ENCODE measurements around the gene MED12L.

The MED12L gene

DNA sequence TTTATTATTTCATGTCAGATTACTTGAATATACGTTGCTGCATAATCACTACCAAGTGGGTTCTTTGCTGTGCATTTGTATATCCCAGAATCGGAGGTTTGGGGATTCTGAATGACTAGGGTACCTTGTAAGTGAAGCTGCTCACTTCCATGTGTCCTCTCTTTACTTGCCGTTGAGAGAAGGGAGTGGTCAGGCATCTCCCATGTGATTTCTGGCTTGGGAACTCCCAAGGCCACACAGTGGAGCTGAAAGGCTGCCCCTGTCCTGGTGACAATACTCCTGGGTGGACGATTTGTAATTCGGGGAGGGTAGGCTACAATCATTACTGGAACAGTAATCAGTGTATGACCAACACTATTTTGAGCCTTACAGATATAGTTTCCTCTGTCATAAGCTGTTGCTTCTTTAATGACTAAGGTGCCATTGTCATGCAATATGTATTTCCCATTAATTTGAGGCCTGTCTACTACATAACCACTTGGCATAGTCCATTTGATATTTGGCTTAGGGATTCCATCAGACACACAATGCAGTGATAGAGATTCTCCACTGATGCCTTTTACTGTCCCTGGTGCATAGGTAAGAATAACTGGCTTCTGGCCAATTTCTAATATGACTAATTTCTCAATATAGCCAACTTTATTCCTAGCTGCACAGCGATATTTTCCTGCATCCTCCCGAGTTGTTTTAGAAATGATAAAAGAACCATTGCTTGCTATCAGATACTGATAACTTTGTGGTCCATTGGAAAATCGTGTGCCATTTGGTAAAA lies 351.4 kb downstream of the MED12L start:
- ATAC-seq = no peak
- no peak for TF ChIP-seq ZC3H10 (CRISPR knock-in tag; IDR thresholded peaks at IDR 0.05)
- TF ChIP-seq, protein P1, sequence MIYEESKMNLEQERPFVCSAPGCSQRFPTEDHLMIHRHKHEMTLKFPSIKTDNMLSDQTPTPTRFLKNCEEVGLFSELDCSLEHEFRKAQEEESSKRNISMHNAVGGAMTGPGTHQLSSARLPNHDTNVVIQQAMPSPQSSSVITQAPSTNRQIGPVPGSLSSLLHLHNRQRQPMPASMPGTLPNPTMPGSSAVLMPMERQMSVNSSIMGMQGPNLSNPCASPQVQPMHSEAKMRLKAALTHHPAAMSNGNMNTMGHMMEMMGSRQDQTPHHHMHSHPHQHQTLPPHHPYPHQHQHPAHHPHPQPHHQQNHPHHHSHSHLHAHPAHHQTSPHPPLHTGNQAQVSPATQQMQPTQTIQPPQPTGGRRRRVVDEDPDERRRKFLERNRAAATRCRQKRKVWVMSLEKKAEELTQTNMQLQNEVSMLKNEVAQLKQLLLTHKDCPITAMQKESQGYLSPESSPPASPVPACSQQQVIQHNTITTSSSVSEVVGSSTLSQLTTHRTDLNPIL (CRISPR knock-in tag; IDR thresholded peaks at IDR 0.05; ENCODE audit: low read depth) = no peak
- TF ChIP-seq, protein P2, sequence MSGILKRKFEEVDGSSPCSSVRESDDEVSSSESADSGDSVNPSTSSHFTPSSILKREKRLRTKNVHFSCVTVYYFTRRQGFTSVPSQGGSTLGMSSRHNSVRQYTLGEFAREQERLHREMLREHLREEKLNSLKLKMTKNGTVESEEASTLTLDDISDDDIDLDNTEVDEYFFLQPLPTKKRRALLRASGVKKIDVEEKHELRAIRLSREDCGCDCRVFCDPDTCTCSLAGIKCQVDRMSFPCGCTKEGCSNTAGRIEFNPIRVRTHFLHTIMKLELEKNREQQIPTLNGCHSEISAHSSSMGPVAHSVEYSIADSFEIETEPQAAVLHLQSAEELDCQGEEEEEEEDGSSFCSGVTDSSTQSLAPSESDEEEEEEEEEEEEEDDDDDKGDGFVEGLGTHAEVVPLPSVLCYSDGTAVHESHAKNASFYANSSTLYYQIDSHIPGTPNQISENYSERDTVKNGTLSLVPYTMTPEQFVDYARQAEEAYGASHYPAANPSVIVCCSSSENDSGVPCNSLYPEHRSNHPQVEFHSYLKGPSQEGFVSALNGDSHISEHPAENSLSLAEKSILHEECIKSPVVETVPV (CRISPR knock-in tag; IDR thresholded peaks at IDR 0.05) = no peak
- TF ChIP-seq, protein P3, sequence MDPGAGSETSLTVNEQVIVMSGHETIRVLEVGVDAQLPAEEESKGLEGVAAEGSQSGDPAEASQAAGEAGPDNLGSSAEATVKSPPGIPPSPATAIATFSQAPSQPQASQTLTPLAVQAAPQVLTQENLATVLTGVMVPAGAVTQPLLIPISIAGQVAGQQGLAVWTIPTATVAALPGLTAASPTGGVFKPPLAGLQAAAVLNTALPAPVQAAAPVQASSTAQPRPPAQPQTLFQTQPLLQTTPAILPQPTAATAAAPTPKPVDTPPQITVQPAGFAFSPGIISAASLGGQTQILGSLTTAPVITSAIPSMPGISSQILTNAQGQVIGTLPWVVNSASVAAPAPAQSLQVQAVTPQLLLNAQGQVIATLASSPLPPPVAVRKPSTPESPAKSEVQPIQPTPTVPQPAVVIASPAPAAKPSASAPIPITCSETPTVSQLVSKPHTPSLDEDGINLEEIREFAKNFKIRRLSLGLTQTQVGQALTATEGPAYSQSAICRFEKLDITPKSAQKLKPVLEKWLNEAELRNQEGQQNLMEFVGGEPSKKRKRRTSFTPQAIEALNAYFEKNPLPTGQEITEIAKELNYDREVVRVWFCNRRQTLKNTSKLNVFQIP (CRISPR knock-in tag; IDR thresholded peaks at IDR 0.05; ENCODE audit: borderline replicate concordance, low read depth) = no peak
- no peak for TF ChIP-seq TOX (CRISPR knock-in tag; IDR thresholded peaks at IDR 0.05; ENCODE audit: borderline replicate concordance)
- no peak for TF ChIP-seq RARB (CRISPR knock-in tag; IDR thresholded peaks at IDR 0.05)
- no peak for TF ChIP-seq ISL1 (CRISPR knock-in tag; IDR thresholded peaks at IDR 0.05)
- TF ChIP-seq ZNF70 (CRISPR knock-in tag; IDR thresholded peaks at IDR 0.05) = no peak
- no peak for TF ChIP-seq TCF4 (CRISPR knock-in tag; IDR thresholded peaks at IDR 0.05; ENCODE audit: borderline replicate concordance)
- TF ChIP-seq PPARA (CRISPR knock-in tag; IDR thresholded peaks at IDR 0.05; ENCODE audit: borderline replicate concordance) = no peak
- TF ChIP-seq ZNF8 (CRISPR knock-in tag; IDR thresholded peaks at IDR 0.05) = no peak
- TF ChIP-seq ZFP3 (CRISPR knock-in tag; IDR thresholded peaks at IDR 0.05) = no peak
- TF ChIP-seq OSR1 (CRISPR knock-in tag; IDR thresholded peaks at IDR 0.05) = no peak
- TF ChIP-seq SNAI2 (CRISPR knock-in tag; IDR thresholded peaks at IDR 0.05) = no peak
- TF ChIP-seq ESRRG (CRISPR knock-in tag; IDR thresholded peaks at IDR 0.05) = no peak
- TF ChIP-seq, protein P4, sequence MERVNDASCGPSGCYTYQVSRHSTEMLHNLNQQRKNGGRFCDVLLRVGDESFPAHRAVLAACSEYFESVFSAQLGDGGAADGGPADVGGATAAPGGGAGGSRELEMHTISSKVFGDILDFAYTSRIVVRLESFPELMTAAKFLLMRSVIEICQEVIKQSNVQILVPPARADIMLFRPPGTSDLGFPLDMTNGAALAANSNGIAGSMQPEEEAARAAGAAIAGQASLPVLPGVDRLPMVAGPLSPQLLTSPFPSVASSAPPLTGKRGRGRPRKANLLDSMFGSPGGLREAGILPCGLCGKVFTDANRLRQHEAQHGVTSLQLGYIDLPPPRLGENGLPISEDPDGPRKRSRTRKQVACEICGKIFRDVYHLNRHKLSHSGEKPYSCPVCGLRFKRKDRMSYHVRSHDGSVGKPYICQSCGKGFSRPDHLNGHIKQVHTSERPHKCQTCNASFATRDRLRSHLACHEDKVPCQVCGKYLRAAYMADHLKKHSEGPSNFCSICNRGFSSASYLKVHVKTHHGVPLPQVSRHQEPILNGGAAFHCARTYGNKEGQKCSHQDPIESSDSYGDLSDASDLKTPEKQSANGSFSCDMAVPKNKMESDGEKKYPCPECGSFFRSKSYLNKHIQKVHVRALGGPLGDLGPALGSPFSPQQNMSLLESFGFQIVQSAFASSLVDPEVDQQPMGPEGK (CRISPR knock-in tag; IDR thresholded peaks at IDR 0.05; ENCODE audit: borderline replicate concordance) = no peak
- TF ChIP-seq GLIS3 (CRISPR knock-in tag; IDR thresholded peaks at IDR 0.05) = no peak
- TF ChIP-seq ZNF565 (CRISPR knock-in tag; conservative IDR thresholded peaks at IDR 0.05; ENCODE audit: low read depth) = no peak
- TF ChIP-seq BACH2 (CRISPR knock-in tag; IDR thresholded peaks at IDR 0.05; ENCODE audit: borderline replicate concordance) = no peak

DNA sequence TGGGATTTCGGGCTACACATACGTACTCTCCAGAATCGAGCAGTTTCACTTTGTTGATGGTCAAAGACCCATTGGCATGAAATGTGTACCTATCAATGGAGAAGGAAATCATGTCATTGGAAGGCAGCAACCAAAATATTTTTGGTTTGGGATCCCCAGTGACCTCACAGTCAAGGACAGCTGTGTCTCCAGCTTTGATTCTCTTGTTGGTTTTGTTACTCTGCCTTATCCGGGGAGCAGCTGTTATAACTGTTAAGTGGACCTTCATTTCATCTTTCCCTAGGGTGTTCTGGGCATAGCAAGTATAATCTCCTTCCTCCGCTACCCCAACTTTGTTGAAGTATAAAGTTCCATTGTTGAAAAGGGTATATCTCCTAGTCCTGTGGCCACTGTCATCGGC lies 352.4 kb downstream of the MED12L start:
- TF ChIP-seq, protein P3 (CRISPR knock-in tag; IDR thresholded peaks at IDR 0.05; ENCODE audit: borderline replicate concordance, low read depth) = no peak
- TF ChIP-seq BACH2 (CRISPR knock-in tag; IDR thresholded peaks at IDR 0.05; ENCODE audit: borderline replicate concordance) (no peak), ZFP3 (CRISPR knock-in tag; IDR thresholded peaks at IDR 0.05) (no peak), ZNF8 (CRISPR knock-in tag; IDR thresholded peaks at IDR 0.05) (no peak), SNAI2 (CRISPR knock-in tag; IDR thresholded peaks at IDR 0.05) (no peak), ESRRG (CRISPR knock-in tag; IDR thresholded peaks at IDR 0.05) (no peak), TCF4 (CRISPR knock-in tag; IDR thresholded peaks at IDR 0.05; ENCODE audit: borderline replicate concordance) (no peak), OSR1 (CRISPR knock-in tag; IDR thresholded peaks at IDR 0.05) (no peak), ZNF565 (CRISPR knock-in tag; conservative IDR thresholded peaks at IDR 0.05; ENCODE audit: low read depth) (no peak), ZFP30 (CRISPR knock-in tag; IDR thresholded peaks at IDR 0.05) (no peak), CSDC2 (CRISPR knock-in tag; IDR thresholded peaks at IDR 0.05) (no peak), GLIS3 (CRISPR knock-in tag; IDR thresholded peaks at IDR 0.05) (no peak), ARNTL (CRISPR knock-in tag; IDR thresholded peaks at IDR 0.05; ENCODE audit: borderline replicate concordance, low read depth) (no peak), ISL1 (CRISPR knock-in tag; IDR thresholded peaks at IDR 0.05) (no peak), RARB (CRISPR knock-in tag; IDR thresholded peaks at IDR 0.05) (no peak), PPARA (CRISPR knock-in tag; IDR thresholded peaks at IDR 0.05; ENCODE audit: borderline replicate concordance) (no peak)
- TF ChIP-seq, protein P5, sequence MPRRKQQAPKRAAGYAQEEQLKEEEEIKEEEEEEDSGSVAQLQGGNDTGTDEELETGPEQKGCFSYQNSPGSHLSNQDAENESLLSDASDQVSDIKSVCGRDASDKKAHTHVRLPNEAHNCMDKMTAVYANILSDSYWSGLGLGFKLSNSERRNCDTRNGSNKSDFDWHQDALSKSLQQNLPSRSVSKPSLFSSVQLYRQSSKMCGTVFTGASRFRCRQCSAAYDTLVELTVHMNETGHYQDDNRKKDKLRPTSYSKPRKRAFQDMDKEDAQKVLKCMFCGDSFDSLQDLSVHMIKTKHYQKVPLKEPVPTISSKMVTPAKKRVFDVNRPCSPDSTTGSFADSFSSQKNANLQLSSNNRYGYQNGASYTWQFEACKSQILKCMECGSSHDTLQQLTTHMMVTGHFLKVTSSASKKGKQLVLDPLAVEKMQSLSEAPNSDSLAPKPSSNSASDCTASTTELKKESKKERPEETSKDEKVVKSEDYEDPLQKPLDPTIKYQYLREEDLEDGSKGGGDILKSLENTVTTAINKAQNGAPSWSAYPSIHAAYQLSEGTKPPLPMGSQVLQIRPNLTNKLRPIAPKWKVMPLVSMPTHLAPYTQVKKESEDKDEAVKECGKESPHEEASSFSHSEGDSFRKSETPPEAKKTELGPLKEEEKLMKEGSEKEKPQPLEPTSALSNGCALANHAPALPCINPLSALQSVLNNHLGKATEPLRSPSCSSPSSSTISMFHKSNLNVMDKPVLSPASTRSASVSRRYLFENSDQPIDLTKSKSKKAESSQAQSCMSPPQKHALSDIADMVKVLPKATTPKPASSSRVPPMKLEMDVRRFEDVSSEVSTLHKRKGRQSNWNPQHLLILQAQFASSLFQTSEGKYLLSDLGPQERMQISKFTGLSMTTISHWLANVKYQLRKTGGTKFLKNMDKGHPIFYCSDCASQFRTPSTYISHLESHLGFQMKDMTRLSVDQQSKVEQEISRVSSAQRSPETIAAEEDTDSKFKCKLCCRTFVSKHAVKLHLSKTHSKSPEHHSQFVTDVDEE (CRISPR knock-in tag; IDR thresholded peaks at IDR 0.05) = no peak
- TF ChIP-seq, protein P4 (CRISPR knock-in tag; IDR thresholded peaks at IDR 0.05; ENCODE audit: borderline replicate concordance) = no peak
- TF ChIP-seq, protein P2 (CRISPR knock-in tag; IDR thresholded peaks at IDR 0.05) = no peak
- ATAC-seq = no peak
